Keratinocyte (primary cell): Measurements from ENCODE around the gene ZNF440. TPM values are rescaled to one million over a fixed set of nuclear protein-coding genes. Genes with fewer than 3 reads are reported as not detected.
"Not testable (repeated sequence)": the region's sequence is repeated elsewhere in the genome, so short reads cannot be mapped to it uniquely, and the experiment has no call there.

Source experiments
- DNase-seq: peaks from one replicate; pipeline ENCODE4 v3.0.0-alpha.2; 2011; ENCODE audit warnings: low read depth, missing footprints, low spot score
- FAIRE-seq: peaks from 2 replicates; lab custom pipeline; 2011; peaks lifted over from hg19 to GRCh38; lab: Jason Lieb, UNC
- H2AFZ ChIP-seq: 2 replicates; pipeline ENCODE4 v1.6.0; 2012; ENCODE audit warnings: low read length, control low read depth, inconsistent platforms; ENCODE audit not compliant: control insufficient read depth
- H3K27ac ChIP-seq: 2 replicates; pipeline ENCODE4 v1.5.1; 2011; ENCODE audit warnings: low read length; ENCODE audit not compliant: control insufficient read depth, insufficient read depth
- H3K27me3 ChIP-seq: 3 replicates; pipeline ENCODE4 v1.6.0; 2011; ENCODE audit warnings: low read length; ENCODE audit not compliant: control insufficient read depth, insufficient read depth; ENCODE audit errors: extremely low read depth
- H3K36me3 ChIP-seq, 2 experiments: 2 replicates in 1 of 2; 3 replicates in 1 of 2; pipeline ENCODE4 v1.5.1; 2011; ENCODE audit warnings: low read length in 2 of 2, mild to moderate bottlenecking in 1 of 2; ENCODE audit not compliant: control insufficient read depth in 2 of 2, insufficient read depth in 2 of 2; ENCODE audit errors: extremely low read depth in 1 of 2
- H3K4me1 ChIP-seq: 3 replicates; pipeline ENCODE4 v1.5.1; 2011; ENCODE audit warnings: low read length; ENCODE audit not compliant: control insufficient read depth, insufficient read depth; ENCODE audit errors: extremely low read depth
- H3K4me2 ChIP-seq: 3 replicates; pipeline ENCODE4 v1.6.0; 2011; ENCODE audit warnings: low read depth, low read length; ENCODE audit not compliant: control insufficient read depth, insufficient read depth; ENCODE audit errors: extremely low read depth
- H3K4me3 ChIP-seq, 3 experiments: fragments of 200-600 bp in 1 of 3; sonication (generic) in 1 of 3; 2 replicates in 2 of 3; 3 replicates in 1 of 3; pipeline ENCODE4 v1.5.1; 2011 to 2016; ENCODE audit warnings: low read length in 3 of 3, mild to moderate bottlenecking in 3 of 3, control low read depth in 2 of 3, inconsistent platforms in 1 of 3, low read depth in 1 of 3, mixed read lengths in 1 of 3, mixed run types in 1 of 3, moderate library complexity in 1 of 3; ENCODE audit not compliant: control insufficient read depth in 2 of 3, insufficient read depth in 2 of 3; ENCODE audit errors: extremely low read depth in 1 of 3
- H3K79me2 ChIP-seq: 2 replicates; pipeline ENCODE4 v1.6.0; 2012; ENCODE audit warnings: low read length; ENCODE audit not compliant: control insufficient read depth, insufficient read depth
- H3K9ac ChIP-seq: 3 replicates; pipeline ENCODE4 v1.6.0; 2011; ENCODE audit warnings: low read length; ENCODE audit not compliant: control insufficient read depth, insufficient read depth; ENCODE audit errors: extremely low read depth
- H3K9me1 ChIP-seq: 3 replicates; pipeline ENCODE4 v1.6.0; 2011; ENCODE audit warnings: low read length; ENCODE audit not compliant: control insufficient read depth, insufficient read depth; ENCODE audit errors: extremely low read depth
- H3K9me3 ChIP-seq: 2 replicates; pipeline ENCODE4 v1.5.1; 2012; ENCODE audit warnings: low read depth, low read length; ENCODE audit not compliant: control insufficient read depth
- H4K20me1 ChIP-seq: 3 replicates; pipeline ENCODE4 v1.6.0; 2011; ENCODE audit warnings: low read length; ENCODE audit not compliant: control insufficient read depth, insufficient read depth; ENCODE audit errors: extremely low read depth
- EZH2 ChIP-seq: IDR thresholded peaks from one replicate; pipeline ENCODE4 v1.6.1; 2012; ENCODE audit warnings: inconsistent platforms, mild to moderate bottlenecking, low read length, moderate library complexity
- dilution Hi-C: fragments of 300-500 bp; cut with MboI; formaldehyde crosslinking; loops from one replicate; pipeline ENCODE4 v1.7.0; 2020; ENCODE audit warnings: low sequenced_read_pairs; ENCODE audit not compliant: extremely low pct_ligation_motif_present
- polyA plus RNA-seq, 5 experiments: library from polyadenylated mRNA; depleted of rRNA in 3 of 5; stranded (reverse) in 3 of 5; stranded (forward) in 1 of 5; unstranded in 1 of 5; fragments of >200 nt; gene quantifications; 1 replicate in 1 of 5; 2 replicates in 3 of 5; 3 replicates in 1 of 5; pipeline versions ENCODE4 v1.2.1 to v1.2.3, GENCODE V29; 2011 to 2012; ENCODE audit warnings: missing spikeins in 2 of 5, low read depth in 1 of 5, low replicate concordance in 1 of 5
- TF ChIP-seq, protein P1 (sequence below), 3 experiments: IDR thresholded peaks in 1 of 3; conservative IDR thresholded peaks in 1 of 3; optimal IDR thresholded peaks in 1 of 3; 2 replicates in 2 of 3; 3 replicates in 1 of 3; pipeline versions ENCODE3 to v1.5.1; 2011; ENCODE audit warnings: low read length in 3 of 3, mild to moderate bottlenecking in 3 of 3, moderate library complexity in 2 of 3, control low read depth in 1 of 3, inconsistent platforms in 1 of 3; ENCODE audit not compliant: insufficient read depth in 2 of 3; ENCODE audit errors: extremely low read depth in 1 of 3

The ZNF440 gene
- polyA plus RNA-seq, 1 donor (not counting 4 experiments of a cell fraction or from before 2014, with no cell fraction given), result 10.7 TPM

GRCh38 chr19:11848594-11849469, 34.8 kb downstream of the ZNF440 start, which contains the start of gene ZNF439:
TSS of gene ZNF439 (plus strand) at chr19:11848726. CDS start at chr19:11848868, 142 bp downstream.
- dilution Hi-C loops, result loop anchor here (5.0 kb wide), 1 partner anchor 33 kb away; no protein-coding TSS in a partner anchor
- TF ChIP-seq EZH2, result no peak
- TF ChIP-seq, protein P1, sequence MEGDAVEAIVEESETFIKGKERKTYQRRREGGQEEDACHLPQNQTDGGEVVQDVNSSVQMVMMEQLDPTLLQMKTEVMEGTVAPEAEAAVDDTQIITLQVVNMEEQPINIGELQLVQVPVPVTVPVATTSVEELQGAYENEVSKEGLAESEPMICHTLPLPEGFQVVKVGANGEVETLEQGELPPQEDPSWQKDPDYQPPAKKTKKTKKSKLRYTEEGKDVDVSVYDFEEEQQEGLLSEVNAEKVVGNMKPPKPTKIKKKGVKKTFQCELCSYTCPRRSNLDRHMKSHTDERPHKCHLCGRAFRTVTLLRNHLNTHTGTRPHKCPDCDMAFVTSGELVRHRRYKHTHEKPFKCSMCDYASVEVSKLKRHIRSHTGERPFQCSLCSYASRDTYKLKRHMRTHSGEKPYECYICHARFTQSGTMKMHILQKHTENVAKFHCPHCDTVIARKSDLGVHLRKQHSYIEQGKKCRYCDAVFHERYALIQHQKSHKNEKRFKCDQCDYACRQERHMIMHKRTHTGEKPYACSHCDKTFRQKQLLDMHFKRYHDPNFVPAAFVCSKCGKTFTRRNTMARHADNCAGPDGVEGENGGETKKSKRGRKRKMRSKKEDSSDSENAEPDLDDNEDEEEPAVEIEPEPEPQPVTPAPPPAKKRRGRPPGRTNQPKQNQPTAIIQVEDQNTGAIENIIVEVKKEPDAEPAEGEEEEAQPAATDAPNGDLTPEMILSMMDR (optimal IDR thresholded peaks at IDR 0.05 in 1 of 3, IDR thresholded peaks at IDR 0.05 in 1 of 3, conservative IDR thresholded peaks at IDR 0.05 in 1 of 3; ENCODE audit: extremely low read depth in 1 of 3, insufficient read depth in 2 of 3, low read length in 3 of 3), result no peak
- Histone ChIP-seq H3K9ac (no peak within 1 kb of the TSS), H3K4me3 (peak within 1 kb of the TSS; percentile 35 to 56 (median 51)), H3K27me3 (peaks cover 10% of the 10 kb centered on the region), H3K27ac (no peak within 1 kb of the TSS), H2AFZ (peak within 1 kb of the TSS; percentile 63), H3K4me2 (peak within 1 kb of the TSS; percentile 70), H3K9me1 (no peaks in the 10 kb centered on the region), H3K4me1 (no peaks in the 10 kb centered on the region), H4K20me1 (no peaks in the 10 kb centered on the region), H3K9me3 (peaks cover 3% of the 10 kb centered on the region), H3K79me2 (no peaks in the 10 kb centered on the region), H3K36me3 (no peaks in the 10 kb centered on the region)
- no peak for FAIRE-seq
- no peak for DNase-seq

- H3K9me1 ChIP-seq, H3K4me2 ChIP-seq, H3K9ac ChIP-seq, H4K20me1 ChIP-seq, H3K9me3 ChIP-seq, FAIRE-seq, dilution Hi-C loops, DNase-seq, H3K27me3 ChIP-seq, H2AFZ ChIP-seq, H3K4me1 ChIP-seq, H3K4me3 ChIP-seq, H3K27ac ChIP-seq, H3K79me2 ChIP-seq, H3K36me3 ChIP-seq: not testable (repeated sequence)
Measured at GRCh38 chr19:11850289-11850688, 36.2 kb downstream of the ZNF440 start.
